ENCODE results near the gene LAMP2. TPM values are rescaled to one million over a fixed set of nuclear protein-coding genes. Genes with fewer than 3 reads are reported as not detected.

Gene LAMP2
- total and polyA plus RNA-seq, 2 of the 8 experiments (the other 6 are each of a cell fraction or from before 2014, with no cell fraction given), result 21.2 to 29.9 TPM

GRCh38 chrX:120474085-120474484 is 5.0 kb upstream of the LAMP2 start:
- Histone ChIP-seq H3K4me3 (ENCODE audit: extremely low read depth in 1 of 4, insufficient read depth in 2 of 4, low read depth in 3 of 4, low read length in 4 of 4) (no peak overlapping the region), H3K9me3 (ENCODE audit: insufficient read depth in 2 of 2, low read depth in 1 of 2, low read length in 1 of 2) (no peaks in the 10 kb centered on the region), H2BK20ac (ENCODE audit: low read length) (no peak overlapping the region), H3K18ac (ENCODE audit: extremely low read depth, low read length) (no peak overlapping the region), H2BK120ac (replicated peaks; ENCODE audit: low read depth, low read length) (no peak overlapping the region), H3K4me1 (replicated peaks in 1 of 4; ENCODE audit: control insufficient read depth in 3 of 4, insufficient read depth in 4 of 4, low read length in 3 of 4) (no peaks in the 10 kb centered on the region), H3K27ac (ENCODE audit: low read depth, low read length) (no peak overlapping the region), H4K91ac (replicated peaks; ENCODE audit: insufficient read length, low read length) (no peak overlapping the region), H3K79me2 (ENCODE audit: control insufficient read depth in 1 of 2, insufficient read depth in 2 of 2, low read length in 2 of 2) (no peaks in the 10 kb centered on the region), H3K27me3 (replicated peaks in 1 of 4; ENCODE audit: control insufficient read depth in 3 of 4, extremely low read depth in 1 of 4, insufficient read depth in 3 of 4, low read length in 3 of 4) (no peaks in the 10 kb centered on the region), H3K9ac (replicated peaks in 1 of 4; ENCODE audit: extremely low read depth in 1 of 4, low read depth in 3 of 4, low read length in 3 of 4) (no peak overlapping the region), H3K79me1 (ENCODE audit: low read depth, low read length) (no peaks in the 10 kb centered on the region), H2BK12ac (ENCODE audit: low read depth, low read length) (no peak overlapping the region), H2BK15ac (ENCODE audit: low read length) (no peak overlapping the region), H2BK5ac (ENCODE audit: low read depth, low read length) (no peak overlapping the region), H4K8ac (ENCODE audit: extremely low read depth, insufficient read depth, low read length) (no peak overlapping the region), H3K36me3 (ENCODE audit: control insufficient read depth in 2 of 4, insufficient read depth in 4 of 4, low read length in 3 of 4) (no peaks in the 10 kb centered on the region), H3K4me2 (ENCODE audit: insufficient read depth in 1 of 2, low read depth in 2 of 2, low read length in 2 of 2) (no peak overlapping the region), H2AFZ (ENCODE audit: low read length) (no peak overlapping the region), H4K20me1 (replicated peaks in 1 of 2; ENCODE audit: control insufficient read depth in 1 of 2, insufficient read depth in 2 of 2, low read length in 2 of 2) (no peaks in the 10 kb centered on the region), H3K23me2 (ENCODE audit: low read depth, low read length) (no peaks in the 10 kb centered on the region; the same call in 1 of the 2 replicates), H2AK5ac (ENCODE audit: low read depth, low read length) (no peak overlapping the region), H3K14ac (ENCODE audit: insufficient read length) (no peak overlapping the region), H3K23ac (ENCODE audit: insufficient read length) (no peak overlapping the region), H3K4ac (replicated peaks; ENCODE audit: insufficient read length, low read depth, low read length) (no peak overlapping the region), H4K5ac (ENCODE audit: insufficient read length, low read depth, low read length) (no peak overlapping the region), H3K56ac (replicated peaks; ENCODE audit: insufficient read length, low read depth, low read length) (no peak overlapping the region)
- DNase-seq (ENCODE audit: low read depth in 1 of 2, low spot score in 2 of 2) (no peak), FAIRE-seq (no peak)
- CTCF ChIA-PET (ENCODE audit: partially characterized antibody), result no interaction called here
- POLR2A ChIA-PET (ENCODE audit: partially characterized antibody), result no interaction called here
- 100% methylated on average over 3 of the region's 3 CpGs; no CpG with 5 or more reads in 1 of the 2 experiments for WGBS, 2 experiments (ENCODE audit: extremely low coverage in 1 of 2, insufficient coverage in 1 of 2, insufficient read length in 1 of 2, insufficient replicate concordance in 2 of 2, low coverage in 1 of 2, low lambda C conversion rate in 2 of 2, missing lambda C conversion rate in 1 of 2)
- TF ChIP-seq TAF7 (optimal IDR thresholded peaks at IDR 0.05; ENCODE audit: borderline replicate concordance, low read depth, low read length), result no peak
- no peak for TF ChIP-seq PHF8 (conservative IDR thresholded peaks at IDR 0.05; ENCODE audit: low read depth, low read length)
- no peak for TF ChIP-seq TCF12 (IDR thresholded peaks at IDR 0.05; ENCODE audit: low read depth, low read length)
- TF ChIP-seq TAF1 (IDR thresholded peaks at IDR 0.05; ENCODE audit: low read depth, low read length), result no peak
- no peak for TF ChIP-seq BRCA1 (IDR thresholded peaks at IDR 0.05; ENCODE audit: low read depth, low read length)
- no peak for TF ChIP-seq SIN3A (conservative IDR thresholded peaks at IDR 0.05 in 1 of 2, IDR thresholded peaks at IDR 0.05 in 1 of 2; ENCODE audit: low read depth in 1 of 2, low read length in 2 of 2)
- no peak for TF ChIP-seq ATF2 (IDR thresholded peaks at IDR 0.05; ENCODE audit: low read length)
- no peak for TF ChIP-seq RFX5 (IDR thresholded peaks at IDR 0.05; ENCODE audit: borderline replicate concordance, low read depth, low read length)
- TF ChIP-seq HDAC2 (IDR thresholded peaks at IDR 0.05; ENCODE audit: borderline replicate concordance in 1 of 2, low read depth in 2 of 2, low read length in 2 of 2), result no peak
- no peak for TF ChIP-seq USF2 (IDR thresholded peaks at IDR 0.05; ENCODE audit: low read length)
- TF ChIP-seq GABPA (IDR thresholded peaks at IDR 0.05; ENCODE audit: borderline replicate concordance, insufficient read depth, low read length), result no peak
